ENCODE data around the gene NDOR1.

The NDOR1 gene

GRCh38 chr9:137247135-137247915 lies 41.8 kb downstream of the NDOR1 start:
- TF ChIP-seq CTCF (conservative IDR thresholded peaks at IDR 0.05; ENCODE audit: control insufficient read depth, insufficient read depth, low read depth, low read length) = no peak
- H3K4me3 ChIP-seq (ENCODE audit: control insufficient read depth, low read depth, low read length) = no peak overlapping the region
- no peak for DNase-seq (ENCODE audit: low read depth)

- no peak for TF ChIP-seq CTCF (conservative IDR thresholded peaks at IDR 0.05; ENCODE audit: control insufficient read depth, insufficient read depth, low read depth, low read length)
- H3K4me3 ChIP-seq (ENCODE audit: control insufficient read depth, low read depth, low read length) = no peak overlapping the region
- no peak for DNase-seq (ENCODE audit: low read depth)
Observed at GRCh38 chr9:137247916-137248175, 42.3 kb downstream of the NDOR1 start.

GRCh38 chr9:137250329-137251193 lies 45.1 kb downstream of the NDOR1 start:
- no peak for DNase-seq (ENCODE audit: low read depth)
- no peak for TF ChIP-seq CTCF (conservative IDR thresholded peaks at IDR 0.05; ENCODE audit: control insufficient read depth, insufficient read depth, low read depth, low read length)
- H3K4me3 ChIP-seq (ENCODE audit: control insufficient read depth, low read depth, low read length) = no peak overlapping the region

GRCh38 chr9:137251194-137251461 lies 45.6 kb downstream of the NDOR1 start, which contains the start of gene STPG3:
Gene STPG3, plus strand, starts transcription at chr9:137251286. Its CDS starts 1 bp downstream, at chr9:137251287.
- DNase-seq (ENCODE audit: low read depth) = no peak
- H3K4me3 ChIP-seq (ENCODE audit: control insufficient read depth, low read depth, low read length) = no peak within 1 kb of the TSS
- no peak for TF ChIP-seq CTCF (conservative IDR thresholded peaks at IDR 0.05; ENCODE audit: control insufficient read depth, insufficient read depth, low read depth, low read length)

- no peak overlapping the region for H3K4me3 ChIP-seq (ENCODE audit: control insufficient read depth, low read depth, low read length)
- no peak for DNase-seq (ENCODE audit: low read depth)
- TF ChIP-seq CTCF (conservative IDR thresholded peaks at IDR 0.05; ENCODE audit: control insufficient read depth, insufficient read depth, low read depth, low read length) = no peak
Observed at GRCh38 chr9:137251490-137252268, 46.2 kb downstream of the NDOR1 start.

DNA sequence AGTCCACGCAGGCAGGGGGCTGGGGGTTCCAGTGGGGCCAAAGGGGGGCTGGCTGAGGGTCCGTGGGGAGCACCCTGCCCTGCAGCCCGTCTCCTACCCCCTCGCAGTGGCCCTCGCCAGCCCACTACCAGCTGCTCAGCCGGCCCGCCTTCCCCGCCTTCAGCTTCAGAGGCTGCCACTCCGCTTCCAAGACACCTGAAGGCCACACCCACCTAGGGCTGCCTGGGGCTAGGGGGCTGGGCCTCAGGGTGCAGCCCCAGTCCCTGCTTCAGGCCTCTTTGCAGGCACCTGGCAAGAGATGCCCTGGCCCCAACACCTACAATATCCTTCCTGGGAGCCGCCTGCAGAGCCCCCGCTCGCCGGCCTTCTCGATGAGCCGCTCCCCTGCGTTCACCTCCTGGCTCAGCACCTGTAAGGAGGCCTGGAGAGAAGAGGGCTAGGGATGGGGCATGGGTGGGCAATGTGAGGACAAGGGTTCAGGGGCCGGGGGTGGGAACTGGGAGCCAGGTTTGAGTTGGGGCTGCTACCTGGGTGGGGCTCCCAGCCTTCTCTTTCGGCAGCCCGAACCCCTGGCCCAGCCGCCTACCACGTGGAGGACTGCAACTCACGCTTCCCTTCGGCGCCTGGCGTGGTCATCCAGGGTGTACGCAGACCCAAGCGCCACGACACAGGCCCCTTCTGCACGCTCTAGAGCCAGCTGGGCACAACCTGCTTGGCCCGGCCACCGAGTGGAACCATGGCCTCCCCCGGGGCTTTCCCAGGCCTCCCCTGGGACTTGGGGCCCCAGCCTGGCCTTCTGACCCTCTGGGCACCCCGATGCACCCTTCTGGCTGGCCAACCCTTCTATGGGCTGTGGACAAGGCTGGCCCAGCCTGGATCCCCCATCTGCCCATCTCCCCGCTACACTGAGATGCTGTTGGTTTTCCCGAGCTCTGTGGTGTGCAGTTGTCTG lies 47.3 kb downstream of the NDOR1 start:
- no peak for TF ChIP-seq CTCF (conservative IDR thresholded peaks at IDR 0.05; ENCODE audit: control insufficient read depth, insufficient read depth, low read depth, low read length)
- no peak overlapping the region for H3K4me3 ChIP-seq (ENCODE audit: control insufficient read depth, low read depth, low read length)
- DNase-seq (ENCODE audit: low read depth) = no peak
